Astrocyte of the spinal cord (primary cell): Measurements from ENCODE around the gene HSPA8.

ENCODE experiments used
- DNase-seq: peaks from one replicate; pipeline ENCODE4 v3.0.0; 2011; ENCODE audit warnings: low read depth, low spot score
- H3K4me3 ChIP-seq: 2 replicates; pipeline ENCODE4 v1.5.1; 2011; ENCODE audit warnings: low read depth, mild to moderate bottlenecking, low read length, moderate library complexity
- in situ Hi-C: cut with HindIII; loops from 2 replicates; pipeline ENCODE4 v1.10.0; 2017; ENCODE audit warnings: low sequenced_read_pairs
- TF ChIP-seq, protein P1 (sequence below): IDR thresholded peaks from 2 replicates; pipeline ENCODE4 v1.5.1; 2012; ENCODE audit warnings: low read depth, mild to moderate bottlenecking, low read length, inconsistent platforms

Gene HSPA8

DNA sequence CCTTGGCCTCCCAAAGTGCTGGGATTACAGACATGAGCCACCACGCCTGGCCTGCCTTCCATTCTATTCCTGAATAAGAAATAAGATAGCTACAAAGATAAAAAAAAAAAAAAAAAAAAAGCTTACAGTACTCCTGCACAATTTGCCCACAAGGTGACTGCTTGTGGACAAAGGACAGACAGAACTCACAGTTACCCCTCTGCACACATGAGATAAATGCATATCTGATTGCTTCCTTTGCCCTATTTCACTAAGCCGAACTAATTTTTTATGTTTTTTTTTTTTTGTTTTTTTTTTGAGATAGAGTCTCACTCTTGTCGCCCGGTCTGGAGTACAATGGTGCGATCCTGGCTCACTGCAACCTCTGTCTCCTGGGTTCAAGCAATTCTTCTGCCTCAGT lies 23.6 kb upstream of the HSPA8 start:
- no peak for DNase-seq
- TF ChIP-seq, protein P1, sequence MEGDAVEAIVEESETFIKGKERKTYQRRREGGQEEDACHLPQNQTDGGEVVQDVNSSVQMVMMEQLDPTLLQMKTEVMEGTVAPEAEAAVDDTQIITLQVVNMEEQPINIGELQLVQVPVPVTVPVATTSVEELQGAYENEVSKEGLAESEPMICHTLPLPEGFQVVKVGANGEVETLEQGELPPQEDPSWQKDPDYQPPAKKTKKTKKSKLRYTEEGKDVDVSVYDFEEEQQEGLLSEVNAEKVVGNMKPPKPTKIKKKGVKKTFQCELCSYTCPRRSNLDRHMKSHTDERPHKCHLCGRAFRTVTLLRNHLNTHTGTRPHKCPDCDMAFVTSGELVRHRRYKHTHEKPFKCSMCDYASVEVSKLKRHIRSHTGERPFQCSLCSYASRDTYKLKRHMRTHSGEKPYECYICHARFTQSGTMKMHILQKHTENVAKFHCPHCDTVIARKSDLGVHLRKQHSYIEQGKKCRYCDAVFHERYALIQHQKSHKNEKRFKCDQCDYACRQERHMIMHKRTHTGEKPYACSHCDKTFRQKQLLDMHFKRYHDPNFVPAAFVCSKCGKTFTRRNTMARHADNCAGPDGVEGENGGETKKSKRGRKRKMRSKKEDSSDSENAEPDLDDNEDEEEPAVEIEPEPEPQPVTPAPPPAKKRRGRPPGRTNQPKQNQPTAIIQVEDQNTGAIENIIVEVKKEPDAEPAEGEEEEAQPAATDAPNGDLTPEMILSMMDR: no peak
- in situ Hi-C loops: no loop called here
- no peak overlapping the region for H3K4me3 ChIP-seq

DNA sequence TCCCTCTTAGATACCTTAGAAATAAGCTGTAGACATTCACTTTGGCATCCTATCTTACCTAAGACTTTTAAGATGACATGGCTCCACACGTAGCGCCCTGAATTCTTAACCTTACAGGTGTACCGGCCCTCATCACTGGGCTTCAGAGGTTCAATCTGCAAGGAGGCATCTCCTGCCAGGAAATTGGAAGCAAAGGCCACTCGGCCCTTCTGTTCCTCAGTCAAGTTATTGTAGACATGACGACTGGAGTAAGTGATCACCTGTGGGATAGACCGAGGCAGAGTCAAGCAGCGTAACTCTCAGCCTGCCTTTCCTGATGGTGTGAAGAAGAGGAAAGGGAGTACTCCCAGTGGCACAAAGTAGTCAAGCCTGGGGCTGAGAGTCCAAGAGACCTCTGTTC lies 22.5 kb upstream of the HSPA8 start:
- no peak for DNase-seq
- TF ChIP-seq, protein P1: no peak
- in situ Hi-C loops: no loop called here
- no peak overlapping the region for H3K4me3 ChIP-seq

DNA sequence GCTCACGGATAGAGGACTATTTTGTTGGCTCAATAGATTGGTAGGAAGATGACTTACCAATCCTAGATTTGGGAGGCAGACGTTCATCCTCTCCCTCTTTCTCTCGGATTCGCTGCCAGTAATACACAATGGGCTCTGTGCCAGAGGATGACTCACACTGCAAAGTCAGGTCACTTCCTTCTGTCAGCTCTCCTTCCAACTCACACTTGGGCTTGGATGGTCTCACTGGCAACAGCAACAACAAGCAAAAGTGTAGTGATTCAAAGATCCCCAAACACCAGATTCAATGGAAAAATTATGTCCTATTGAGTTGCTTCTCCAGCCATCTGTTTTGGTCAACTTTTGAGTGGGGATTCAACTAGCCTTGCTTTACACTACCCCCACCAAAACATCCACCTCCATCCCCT lies 21.7 kb upstream of the HSPA8 start:
- DNase-seq: peak; percentile 97
- in situ Hi-C loops: no loop called here
- TF ChIP-seq, protein P1: no peak
- no peak overlapping the region for H3K4me3 ChIP-seq

DNA sequence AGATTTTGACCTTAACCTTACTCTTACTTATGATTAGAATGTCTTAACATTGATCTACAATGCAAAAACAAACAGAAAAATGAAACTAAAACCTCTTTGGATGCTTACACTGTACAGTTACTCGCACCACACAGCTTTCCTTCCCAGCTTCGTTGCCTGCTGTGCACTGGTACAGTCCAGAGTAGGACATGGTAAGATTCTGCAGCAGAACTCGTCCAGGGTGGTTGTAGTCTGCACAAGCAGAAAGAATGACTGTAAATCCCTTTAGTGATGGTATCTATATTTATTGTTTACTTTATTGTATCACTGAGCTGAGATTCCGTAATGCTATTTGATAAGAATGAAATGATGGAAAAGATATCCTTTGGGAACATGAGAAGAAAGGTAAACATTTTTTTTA lies 21.0 kb upstream of the HSPA8 start:
- DNase-seq: peak; percentile 13
- in situ Hi-C loops: no loop called here
- no peak overlapping the region for H3K4me3 ChIP-seq

DNA sequence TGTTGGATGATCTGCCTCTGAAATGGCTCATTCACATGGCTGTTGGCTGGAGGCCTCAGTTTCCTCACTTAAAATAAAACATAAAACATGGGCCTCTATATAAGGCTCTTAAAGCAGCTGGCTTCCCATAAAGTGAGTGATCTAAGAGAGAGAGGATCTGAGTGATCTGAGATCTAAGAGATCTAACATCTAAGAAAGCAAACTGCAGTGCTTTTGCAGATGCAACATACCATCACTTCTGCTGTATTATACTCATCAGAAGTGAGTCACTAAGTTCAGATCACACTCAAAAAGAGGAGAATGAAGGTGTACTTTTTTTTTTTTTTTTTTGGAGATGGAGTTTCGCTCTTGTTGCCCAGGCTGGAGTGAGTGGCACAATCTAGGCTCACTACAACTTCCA lies 18.1 kb upstream of the HSPA8 start:
- in situ Hi-C loops: no loop called here
- H3K4me3 ChIP-seq: no peak overlapping the region
- no peak for DNase-seq
- TF ChIP-seq, protein P1: no peak

More for the DNA sequence above, 21.0 kb upstream of the HSPA8 start:
- TF ChIP-seq, protein P1: no peak

DNA sequence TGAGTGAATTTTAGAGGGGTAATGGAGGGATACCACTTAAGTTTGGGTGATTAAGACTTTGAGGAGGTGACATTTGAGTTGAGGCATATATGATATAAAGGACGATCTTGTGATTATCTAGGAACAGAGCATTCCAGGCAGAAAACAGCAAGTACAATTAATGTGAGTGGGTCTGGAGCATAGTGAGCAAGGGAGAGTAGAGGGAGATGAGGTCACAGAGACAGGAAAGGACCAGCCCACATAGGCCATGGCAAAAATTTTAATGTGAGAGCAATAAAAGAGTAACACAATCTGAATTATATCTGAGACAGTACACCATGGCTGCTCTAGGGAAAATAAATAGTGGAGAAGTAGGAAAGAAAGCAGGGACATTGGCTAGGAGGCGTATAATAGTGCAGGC lies 14.5 kb upstream of the HSPA8 start:
- in situ Hi-C loops: no loop called here
- DNase-seq: no peak
- no peak overlapping the region for H3K4me3 ChIP-seq
- TF ChIP-seq, protein P1: no peak
